H9 (cell line): ENCODE data around the gene PTCH1. TPM values are rescaled to one million over a fixed set of nuclear protein-coding genes. Genes with fewer than 3 reads are reported as not detected.

Experiments used
- DNase-seq: peaks from one replicate; pipeline ENCODE4 v3.0.0-alpha.2; 2017
- H2AFZ ChIP-seq: one replicate; pipeline ENCODE4 v1.6.1; 2013; ENCODE audit warnings: mild to moderate bottlenecking, low read length, control low read depth, moderate library complexity
- H2AK5ac ChIP-seq: 2 replicates; pipeline ENCODE4 v1.6.1; 2013; ENCODE audit warnings: low read length, control low read depth, mixed read lengths; ENCODE audit not compliant: insufficient read length
- H2BK120ac ChIP-seq: one replicate; pipeline ENCODE4 v1.6.1; 2013; ENCODE audit warnings: low read depth, mild to moderate bottlenecking, low read length, control low read depth, inconsistent platforms; ENCODE audit not compliant: poor library complexity, severe bottlenecking
- H2BK12ac ChIP-seq: 2 replicates; pipeline ENCODE4 v1.6.1; 2013; ENCODE audit warnings: low read length, control low read depth, mixed read lengths, low read depth; ENCODE audit not compliant: insufficient read length
- H2BK15ac ChIP-seq: 2 replicates; pipeline ENCODE4 v1.6.1; 2013; ENCODE audit warnings: low read depth, low read length, control low read depth
- H2BK20ac ChIP-seq: one replicate; pipeline ENCODE4 v1.6.1; 2013; ENCODE audit warnings: low read depth, mild to moderate bottlenecking, low read length, control low read depth, inconsistent platforms; ENCODE audit not compliant: poor library complexity, severe bottlenecking
- H2BK5ac ChIP-seq: 2 replicates; pipeline ENCODE4 v1.6.1; 2013; ENCODE audit warnings: low read length, control low read depth, mixed read lengths; ENCODE audit not compliant: insufficient read length
- H3K14ac ChIP-seq: 2 replicates; pipeline ENCODE4 v1.6.1; 2013; ENCODE audit warnings: low read length, control low read depth; ENCODE audit not compliant: insufficient read depth
- H3K18ac ChIP-seq: 2 replicates; pipeline ENCODE4 v1.6.1; 2013; ENCODE audit warnings: low read depth, mild to moderate bottlenecking, mixed read lengths, low read length, control low read depth; ENCODE audit not compliant: insufficient read length
- H3K23ac ChIP-seq: 2 replicates; pipeline ENCODE4 v1.6.1; 2013; ENCODE audit warnings: low read length, control low read depth, mixed read lengths, low read depth; ENCODE audit not compliant: insufficient read length
- H3K23me2 ChIP-seq: 2 replicates; pipeline ENCODE4 v1.6.1; 2013; ENCODE audit warnings: low read depth, mild to moderate bottlenecking, mixed read lengths, low read length, control low read depth; ENCODE audit not compliant: insufficient read length, poor library complexity, severe bottlenecking
- H3K27ac ChIP-seq: 2 replicates; pipeline ENCODE4 v1.5.1; 2013; ENCODE audit warnings: low read length, control low read depth, mixed read lengths, low read depth; ENCODE audit not compliant: insufficient read length
- H3K27me3 ChIP-seq: 2 replicates; pipeline ENCODE4 v1.6.1; 2013; ENCODE audit warnings: low read length, control low read depth, inconsistent platforms; ENCODE audit not compliant: insufficient read depth
- H3K4ac ChIP-seq: 2 replicates; pipeline ENCODE4 v1.6.1; 2013; ENCODE audit warnings: low read depth, mild to moderate bottlenecking, control low read depth, inconsistent platforms, low read length, moderate library complexity
- H3K4me1 ChIP-seq: 2 replicates; pipeline ENCODE4 v1.6.1; 2013; ENCODE audit warnings: low read length, control low read depth, inconsistent platforms; ENCODE audit not compliant: insufficient read depth
- H3K4me2 ChIP-seq: 2 replicates; pipeline ENCODE4 v1.6.1; 2013; ENCODE audit warnings: low read length, control low read depth, mixed read lengths; ENCODE audit not compliant: insufficient read length, insufficient read depth
- H3K56ac ChIP-seq: 2 replicates; pipeline ENCODE4 v1.6.1; 2013; ENCODE audit warnings: low read depth, mild to moderate bottlenecking, mixed read lengths, low read length, control low read depth; ENCODE audit not compliant: insufficient read length
- H3K79me1 ChIP-seq: 2 replicates; pipeline ENCODE4 v1.6.1; 2013; ENCODE audit warnings: low read depth, mild to moderate bottlenecking, moderate library complexity, low read length, control low read depth, inconsistent platforms; ENCODE audit not compliant: insufficient read depth, poor library complexity, severe bottlenecking
- H3K79me2 ChIP-seq: 2 replicates; pipeline ENCODE4 v1.6.1; 2013; ENCODE audit warnings: low read length, control low read depth, inconsistent platforms; ENCODE audit not compliant: insufficient read depth
- H3K9ac ChIP-seq: 2 replicates; pipeline ENCODE4 v1.6.1; 2013; ENCODE audit warnings: low read length, control low read depth, mixed read lengths; ENCODE audit not compliant: insufficient read length; ENCODE audit errors: extremely low read depth
- H3K9me3 ChIP-seq: one replicate; pipeline ENCODE4 v1.6.1; 2013; ENCODE audit warnings: low read depth, low read length, inconsistent platforms; ENCODE audit not compliant: control insufficient read depth
- H3T11ph ChIP-seq: one replicate; pipeline ENCODE4 v1.6.1; 2013; ENCODE audit warnings: mild to moderate bottlenecking, low read length, control low read depth, inconsistent platforms
- H4K20me1 ChIP-seq: one replicate; pipeline ENCODE4 v1.6.1; 2013; ENCODE audit not compliant: control insufficient read depth, insufficient read length, insufficient read depth
- H4K5ac ChIP-seq: 2 replicates; pipeline ENCODE4 v1.6.1; 2013; ENCODE audit warnings: low read depth, mild to moderate bottlenecking, mixed read lengths, low read length, control low read depth; ENCODE audit not compliant: insufficient read length
- H4K8ac ChIP-seq: replicated peaks from 2 replicates; pipeline ENCODE4 v1.6.1; 2013; ENCODE audit warnings: low read length, control low read depth, mixed read lengths, low read depth; ENCODE audit not compliant: insufficient read length
- H4K91ac ChIP-seq: 2 replicates; pipeline ENCODE4 v1.6.1; 2013; ENCODE audit warnings: low read depth, mild to moderate bottlenecking, moderate library complexity, mixed read lengths, low read length, control low read depth; ENCODE audit not compliant: insufficient read length
- H3K27ac Mint-ChIP-seq, 3 experiments: 2 replicates in 2 of 3; 3 replicates in 1 of 3; pipeline ENCODE4 v1.8.0; 2020 to 2021; ENCODE audit warnings: mixed read lengths in 3 of 3, mild to moderate bottlenecking in 1 of 3, moderate library complexity in 1 of 3
- H3K27me3 Mint-ChIP-seq: 2 replicates; pipeline ENCODE4 v1.8.0; 2021; ENCODE audit warnings: low read depth, mild to moderate bottlenecking, moderate library complexity, mixed read lengths
- H3K36me3 Mint-ChIP-seq, 3 experiments: 2 replicates in 2 of 3; 3 replicates in 1 of 3; pipeline ENCODE4 v1.8.0; 2020 to 2021; ENCODE audit warnings: low read depth in 3 of 3, mixed read lengths in 3 of 3; ENCODE audit not compliant: insufficient read depth in 1 of 3
- H3K4me1 Mint-ChIP-seq, 2 experiments: 2 replicates each; pipeline ENCODE4 v1.8.0; 2020; ENCODE audit warnings: mixed read lengths in 2 of 2
- H3K4me3 Mint-ChIP-seq, 2 experiments: 2 replicates in 1 of 2; 3 replicates in 1 of 2; pipeline ENCODE4 v1.8.0; 2020 to 2021; ENCODE audit warnings: mild to moderate bottlenecking in 2 of 2, mixed read lengths in 2 of 2, moderate library complexity in 1 of 2
- H3K9me3 Mint-ChIP-seq, 2 experiments: 2 replicates in 1 of 2; 3 replicates in 1 of 2; pipeline ENCODE4 v1.8.0; 2020; ENCODE audit warnings: mild to moderate bottlenecking in 2 of 2, mixed read lengths in 2 of 2, moderate library complexity in 1 of 2
- WGBS: extraction: QIAGEN DNeasy Blood & Tissue Kit; methylation state at CpG from one replicate; pipeline ENCODE4 v1.1.7; 2013; ENCODE audit warnings: missing lambda C conversion rate, low lambda C conversion rate, mixed read lengths; ENCODE audit not compliant: insufficient read length; ENCODE audit errors: extremely low coverage; 5-methylcytosine and 5-hydroxymethylcytosine counted together
- total RNA-seq: library from RNA; stranded (reverse); gene quantifications from 2 replicates; pipeline ENCODE4 v1.2.1, GENCODE V29; 2021
- TF ChIP-seq, protein P1 (sequence below): fragments of 200-600 bp; sonication (generic); conservative IDR thresholded peaks from 3 replicates; pipeline ENCODE4 v1.8.0; 2021; ENCODE audit warnings: antibody characterized with exemption, mild to moderate bottlenecking

Gene PTCH1
- total RNA-seq, 1 experiment from 2014 or later = 9.1 TPM

DNA sequence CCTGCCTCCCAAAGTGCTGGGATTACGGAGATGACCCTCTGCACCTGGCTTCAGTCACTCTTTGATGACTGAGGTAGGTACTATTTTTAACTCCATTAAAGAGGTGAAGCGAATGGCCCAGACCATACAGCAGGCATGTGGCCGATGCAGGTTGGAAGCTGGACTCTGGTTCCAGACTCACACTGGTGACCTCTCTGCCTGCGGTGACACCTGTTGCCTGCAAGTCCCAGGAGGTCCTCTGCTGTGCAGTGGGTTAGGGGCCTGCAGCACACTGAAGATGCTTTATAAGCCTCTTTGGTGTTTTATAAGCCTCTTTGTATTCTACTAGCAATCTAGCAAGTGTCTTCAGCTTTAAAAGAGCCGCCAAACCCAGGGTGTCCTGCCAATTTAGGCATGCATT, 49.2 kb upstream of the PTCH1 start:
- H2BK120ac ChIP-seq = no peak overlapping the region
- H3K4me1 ChIP-seq = no peaks in the 10 kb centered on the region; the same call in 1 of the 2 replicates
- TF ChIP-seq, protein P1, sequence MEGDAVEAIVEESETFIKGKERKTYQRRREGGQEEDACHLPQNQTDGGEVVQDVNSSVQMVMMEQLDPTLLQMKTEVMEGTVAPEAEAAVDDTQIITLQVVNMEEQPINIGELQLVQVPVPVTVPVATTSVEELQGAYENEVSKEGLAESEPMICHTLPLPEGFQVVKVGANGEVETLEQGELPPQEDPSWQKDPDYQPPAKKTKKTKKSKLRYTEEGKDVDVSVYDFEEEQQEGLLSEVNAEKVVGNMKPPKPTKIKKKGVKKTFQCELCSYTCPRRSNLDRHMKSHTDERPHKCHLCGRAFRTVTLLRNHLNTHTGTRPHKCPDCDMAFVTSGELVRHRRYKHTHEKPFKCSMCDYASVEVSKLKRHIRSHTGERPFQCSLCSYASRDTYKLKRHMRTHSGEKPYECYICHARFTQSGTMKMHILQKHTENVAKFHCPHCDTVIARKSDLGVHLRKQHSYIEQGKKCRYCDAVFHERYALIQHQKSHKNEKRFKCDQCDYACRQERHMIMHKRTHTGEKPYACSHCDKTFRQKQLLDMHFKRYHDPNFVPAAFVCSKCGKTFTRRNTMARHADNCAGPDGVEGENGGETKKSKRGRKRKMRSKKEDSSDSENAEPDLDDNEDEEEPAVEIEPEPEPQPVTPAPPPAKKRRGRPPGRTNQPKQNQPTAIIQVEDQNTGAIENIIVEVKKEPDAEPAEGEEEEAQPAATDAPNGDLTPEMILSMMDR = no peak
- H3K9me3 ChIP-seq = no peaks in the 10 kb centered on the region
- H2BK12ac ChIP-seq = no peak overlapping the region
- H3K79me2 ChIP-seq = no peaks in the 10 kb centered on the region
- H3K79me1 ChIP-seq = no peaks in the 10 kb centered on the region
- Mint-ChIP-seq H3K4me1 (peaks cover 8 to 9% of the 10 kb centered on the region in 2 experiments), H3K27me3 (peaks cover 68% of the 10 kb centered on the region), H3K36me3 (no peaks in the 10 kb centered on the region), H3K9me3 (no peaks in the 10 kb centered on the region), H3K4me3 (no peak overlapping the region), H3K27ac (no peak overlapping the region)
- no peak overlapping the region for H2BK5ac ChIP-seq
- no peaks in the 10 kb centered on the region for H3K23me2 ChIP-seq
- no peak overlapping the region for H2AFZ ChIP-seq
- H3K23ac ChIP-seq = no peak overlapping the region
- H2BK15ac ChIP-seq = no peak overlapping the region
- no peak overlapping the region for H4K8ac ChIP-seq
- no peak overlapping the region for H3K56ac ChIP-seq
- no peak overlapping the region for H3K14ac ChIP-seq
- H3K27me3 ChIP-seq = no peaks in the 10 kb centered on the region
- no CpG with 5 or more reads among the region's 5 CpGs for WGBS
- H4K20me1 ChIP-seq = no peaks in the 10 kb centered on the region
- H3K4me2 ChIP-seq = no peak overlapping the region
- no peak overlapping the region for H3K27ac ChIP-seq
- H3K18ac ChIP-seq = no peak overlapping the region
- DNase-seq = no peak
- no peak overlapping the region for H4K91ac ChIP-seq
- H3T11ph ChIP-seq = no peak overlapping the region
- no peak overlapping the region for H2BK20ac ChIP-seq
- no peak overlapping the region for H4K5ac ChIP-seq
- H3K4ac ChIP-seq = no peak overlapping the region
- no peak overlapping the region for H3K9ac ChIP-seq
- no peak overlapping the region for H2AK5ac ChIP-seq
